HT-29 (cell line): ENCODE results near the gene TXNDC16. TPM values are rescaled to one million over a fixed set of nuclear protein-coding genes. Genes with fewer than 3 reads are reported as not detected.
A peak's percentile ranks its signal among the peaks of the same experiment; 100 is the strongest.
"Not testable (repeated sequence)": the region's sequence is repeated elsewhere in the genome, so short reads cannot be mapped to it uniquely, and the experiment has no call there.

Source experiments
- DNase-seq: peaks from one replicate; pipeline ENCODE4 v3.0.0-alpha.2; 2015; ENCODE audit warnings: low spot score
- total RNA-seq: library from RNA; depleted of rRNA; stranded (reverse); fragments of >200 nt; shearing (Covaris generic); gene quantifications from 2 replicates; pipeline ENCODE4 v1.2.3, GENCODE V29; 2014; rRNA removed

The TXNDC16 gene
- total RNA-seq = 1.0 and 1.2 TPM in 2 replicates

- DNase-seq = peak; percentile 98
These were observed at the start of gene TXNDC16, which contains the start of gene GPR137C for GRCh38 chr14:52552063-52552988. Gene TXNDC16 (minus strand): TSS chr14:52552505. CDS start chr14:52543557, 8,948 bp downstream. Gene GPR137C (plus strand): TSS chr14:52552836. CDS start chr14:52553148, 312 bp downstream.

GRCh38 chr14:52599974-52600373, 47.7 kb upstream of the TXNDC16 start:
- DNase-seq = no peak

GRCh38 chr14:52598568-52598967, 46.3 kb upstream of the TXNDC16 start:
- DNase-seq = no peak

GRCh38 chr14:52596861-52597260, 44.6 kb upstream of the TXNDC16 start:
- no peak for DNase-seq

GRCh38 chr14:52596320-52596719, 44.0 kb upstream of the TXNDC16 start:
- no peak for DNase-seq

GRCh38 chr14:52590318-52590717, 38.0 kb upstream of the TXNDC16 start:
- no peak for DNase-seq

- DNase-seq = no peak
These were observed 37.3 kb upstream of the TXNDC16 start for GRCh38 chr14:52589646-52590045.

- DNase-seq = no peak
These were observed 31.2 kb upstream of the TXNDC16 start for GRCh38 chr14:52583544-52583943.

- DNase-seq = no peak
These were observed 23.6 kb upstream of the TXNDC16 start for GRCh38 chr14:52575858-52576257.

- DNase-seq = not testable (repeated sequence)
These were observed 16.1 kb upstream of the TXNDC16 start for GRCh38 chr14:52568454-52568853.

GRCh38 chr14:52563120-52563519, 10.8 kb upstream of the TXNDC16 start:
- DNase-seq = no peak

GRCh38 chr14:52558688-52559087, 6.4 kb upstream of the TXNDC16 start:
- no peak for DNase-seq

GRCh38 chr14:52553671-52554575, 1.6 kb upstream of the TXNDC16 start:
- peak; percentile 77 for DNase-seq

- DNase-seq = peak; percentile 9
These were observed 831 bp upstream of the TXNDC16 start for GRCh38 chr14:52553002-52553670.

- peak; percentile 51 for DNase-seq
These were observed 626 bp downstream of the TXNDC16 start for GRCh38 chr14:52551696-52552062.

- no peak for DNase-seq
These were observed 1.1 kb downstream of the TXNDC16 start for GRCh38 chr14:52551205-52551604.

- no peak for DNase-seq
These were observed 1.6 kb downstream of the TXNDC16 start for GRCh38 chr14:52550661-52551060.

- DNase-seq = no peak
These were observed 4.8 kb downstream of the TXNDC16 start for GRCh38 chr14:52547526-52547925.

- DNase-seq = no peak
These were observed 5.3 kb downstream of the TXNDC16 start for GRCh38 chr14:52547027-52547426.

GRCh38 chr14:52546318-52546670, 6.0 kb downstream of the TXNDC16 start:
- no peak for DNase-seq

GRCh38 chr14:52545584-52546317, 6.6 kb downstream of the TXNDC16 start:
- DNase-seq = no peak
